ENCODE results near the gene STOML2.

The STOML2 gene

DNA sequence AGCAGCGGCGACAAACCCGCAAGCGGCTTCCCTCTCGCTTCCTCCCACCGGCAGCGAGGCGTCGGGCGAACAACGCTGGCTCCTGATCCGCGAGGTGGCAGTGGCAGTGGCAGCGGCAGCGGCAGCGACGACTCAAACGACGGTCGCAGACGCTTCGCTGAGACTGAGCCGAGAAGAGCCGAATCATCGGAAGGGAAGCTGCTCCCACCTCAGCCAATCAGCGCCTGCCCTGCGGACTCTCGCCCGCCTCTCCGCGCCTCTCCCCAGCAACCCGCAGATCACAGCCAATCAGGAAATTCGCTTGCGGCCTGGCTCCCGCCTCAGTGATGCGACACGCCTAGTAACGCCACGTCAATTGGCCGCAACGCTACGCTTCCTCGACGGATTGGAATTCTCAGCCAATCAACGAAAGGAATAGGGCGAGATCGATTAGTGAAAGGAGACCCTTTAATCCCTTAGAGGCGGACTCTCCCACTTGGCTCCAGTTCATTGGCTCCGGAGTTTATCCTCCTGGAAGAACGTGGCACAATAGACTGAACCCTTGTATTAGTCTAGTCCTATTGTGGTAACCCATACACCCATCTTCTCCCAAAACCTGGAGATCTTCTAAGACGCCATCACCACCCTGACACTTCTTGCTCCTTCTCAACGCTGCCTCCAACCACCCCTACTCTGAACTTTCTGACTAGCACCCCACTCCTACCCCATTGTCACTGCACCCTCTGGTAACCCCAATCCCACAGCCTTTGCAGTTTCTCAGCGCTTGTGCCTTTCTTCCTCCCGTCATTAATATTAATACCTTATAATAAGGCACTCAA lies 30.3 kb downstream of the STOML2 start, which contains the start of gene VCP:
Gene VCP (minus strand): TSS at position 165 of the 818 bp plus-strand sequence. CDS start 272 bp downstream, outside the sequence.
- peak; percentile 96 for DNase-seq (ENCODE audit: low read depth)

- peak; percentile 59 for DNase-seq (ENCODE audit: low read depth)
Measured at GRCh38 chr9:35071814-35072460, 31.0 kb downstream of the STOML2 start.

DNA sequence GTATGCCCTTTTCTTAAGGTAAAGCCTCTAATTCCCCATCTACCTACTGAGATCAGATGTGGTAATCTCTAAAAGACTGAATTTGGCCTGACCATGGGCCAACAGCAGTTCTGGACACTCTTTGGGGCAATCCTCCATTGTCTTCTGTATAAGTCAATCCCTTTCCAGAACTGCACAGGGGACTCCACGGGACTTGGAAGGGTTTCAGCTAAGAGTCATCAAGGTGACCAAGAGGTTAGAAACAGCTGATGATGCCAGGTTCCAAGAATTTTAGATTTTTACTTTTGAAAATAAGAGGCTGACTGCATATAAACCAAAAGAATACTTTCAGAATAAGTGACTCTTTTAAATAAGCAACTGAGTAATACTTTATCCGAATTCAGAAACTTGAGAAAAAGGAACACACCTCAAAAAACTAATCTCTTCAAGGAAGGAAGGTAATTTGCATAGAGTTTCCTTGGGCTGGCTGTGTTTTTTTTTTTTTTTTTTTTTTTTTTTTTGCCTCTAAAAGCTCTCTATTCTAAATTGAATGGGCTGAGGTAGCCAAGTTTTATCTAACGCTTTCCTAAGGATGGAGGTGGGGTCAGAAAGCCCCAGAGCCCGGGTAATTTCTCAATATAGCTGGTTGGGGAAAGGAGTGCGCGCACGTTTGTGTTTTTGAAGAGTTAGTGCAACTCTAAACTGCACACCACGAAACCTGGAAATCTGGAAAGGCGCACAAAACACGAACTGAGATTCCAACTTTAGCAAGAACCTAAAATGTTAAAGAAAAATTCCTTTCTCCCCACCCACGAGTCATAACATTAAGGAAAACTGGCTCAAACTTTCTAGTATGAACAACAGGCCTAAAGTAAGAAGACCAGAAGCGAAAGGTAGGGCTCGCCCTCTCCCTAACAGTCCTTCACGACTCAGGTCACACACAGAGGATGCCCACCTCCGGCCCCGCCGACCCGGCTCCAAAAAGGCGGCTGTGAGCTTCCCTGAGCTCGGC lies 31.8 kb downstream of the STOML2 start:
- DNase-seq (ENCODE audit: low read depth), result no peak

DNA sequence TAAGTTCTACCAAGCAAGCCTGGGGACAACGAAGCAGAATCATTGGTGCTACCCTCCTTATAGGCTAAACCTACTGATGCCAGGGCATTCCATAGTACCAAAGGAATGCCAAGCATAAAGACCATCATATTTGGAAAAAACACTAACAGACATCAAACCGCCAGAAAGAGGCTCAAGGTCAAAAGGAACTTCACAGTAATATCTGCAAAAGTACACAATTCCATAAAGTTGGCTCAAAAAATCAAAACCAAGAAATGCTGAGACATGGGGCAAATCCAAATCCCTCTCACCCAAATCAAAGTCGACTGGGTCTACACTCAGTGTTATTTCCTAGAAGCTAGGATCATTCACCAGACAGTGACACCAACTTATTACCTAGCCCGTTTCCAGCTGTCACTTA lies 33.9 kb downstream of the STOML2 start:
- DNase-seq (ENCODE audit: low read depth), result no peak

DNA sequence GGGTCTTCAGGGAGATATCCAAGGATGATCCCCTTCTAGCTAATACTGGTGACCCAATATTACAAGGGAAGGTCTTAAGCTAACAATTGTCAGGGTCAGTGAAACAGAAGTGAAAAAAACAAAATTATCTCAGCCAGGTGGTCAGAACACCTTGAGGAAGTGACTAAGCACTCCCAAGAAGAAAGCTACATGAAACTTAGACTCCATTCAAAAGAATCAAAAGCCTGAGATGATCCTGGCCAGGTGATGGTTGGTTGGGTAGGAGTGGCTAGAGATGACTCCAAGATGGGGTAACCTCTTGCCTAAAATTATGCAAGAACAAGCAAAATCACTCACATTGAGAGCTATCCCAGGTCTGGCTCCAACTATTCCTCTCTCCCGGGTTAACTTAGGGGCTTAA lies 35.9 kb downstream of the STOML2 start:
- no peak for DNase-seq (ENCODE audit: low read depth)

DNA sequence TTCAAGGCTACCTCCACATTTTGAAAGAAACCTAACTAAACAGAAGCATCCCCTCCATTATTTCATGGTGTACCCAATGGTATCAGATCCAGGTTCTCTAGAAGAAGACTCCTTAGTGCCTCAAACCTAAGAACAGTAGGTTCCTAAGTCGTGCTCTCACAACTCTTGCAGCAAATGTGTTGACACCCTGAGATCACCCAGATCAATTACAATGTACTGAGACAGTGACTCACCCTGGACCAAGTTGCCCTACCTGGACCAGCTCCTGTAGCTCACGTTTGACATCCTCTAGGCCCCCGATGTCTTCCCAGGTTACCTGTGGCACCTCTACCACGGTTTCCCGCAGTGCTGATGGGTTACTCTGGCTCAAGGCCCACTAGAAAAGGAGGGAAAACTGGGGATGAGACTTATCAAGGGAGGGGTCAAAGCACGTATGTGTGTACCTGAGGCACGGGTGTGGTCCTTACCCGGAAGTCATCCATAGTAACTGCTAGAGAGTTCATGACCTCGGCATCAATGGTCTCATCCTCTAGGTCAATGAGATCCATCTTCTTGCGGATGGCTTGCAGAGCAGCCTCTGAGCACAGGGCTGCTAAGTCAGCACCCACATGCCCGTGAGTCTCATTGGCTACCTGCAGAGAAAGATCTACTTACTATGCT lies 42.3 kb downstream of the STOML2 start:
- no peak for DNase-seq (ENCODE audit: low read depth)

GRCh38 chr9:35059438-35059837 lies 43.5 kb downstream of the STOML2 start:
- DNase-seq (ENCODE audit: low read depth), result no peak

DNA sequence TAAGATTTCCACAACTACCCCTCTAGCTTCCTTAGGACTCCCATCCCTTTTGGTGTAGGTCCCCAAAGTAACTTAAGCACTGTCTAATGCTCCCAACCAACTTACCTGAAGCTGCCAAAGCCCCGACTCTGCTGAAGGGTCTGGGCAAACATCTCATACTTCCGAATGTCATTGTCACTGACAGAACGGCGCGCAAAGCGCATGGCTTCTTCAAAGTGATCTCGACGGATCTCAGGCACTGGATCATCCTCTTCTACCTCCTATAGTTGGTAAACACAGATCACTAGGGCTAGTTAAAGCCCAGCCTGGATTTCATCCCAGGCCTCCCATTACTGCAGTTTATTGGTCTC lies 45.7 kb downstream of the STOML2 start:
- no peak for DNase-seq (ENCODE audit: low read depth)

GRCh38 chr9:35056571-35057270 lies 46.2 kb downstream of the STOML2 start:
- DNase-seq (ENCODE audit: low read depth), result no peak

DNA sequence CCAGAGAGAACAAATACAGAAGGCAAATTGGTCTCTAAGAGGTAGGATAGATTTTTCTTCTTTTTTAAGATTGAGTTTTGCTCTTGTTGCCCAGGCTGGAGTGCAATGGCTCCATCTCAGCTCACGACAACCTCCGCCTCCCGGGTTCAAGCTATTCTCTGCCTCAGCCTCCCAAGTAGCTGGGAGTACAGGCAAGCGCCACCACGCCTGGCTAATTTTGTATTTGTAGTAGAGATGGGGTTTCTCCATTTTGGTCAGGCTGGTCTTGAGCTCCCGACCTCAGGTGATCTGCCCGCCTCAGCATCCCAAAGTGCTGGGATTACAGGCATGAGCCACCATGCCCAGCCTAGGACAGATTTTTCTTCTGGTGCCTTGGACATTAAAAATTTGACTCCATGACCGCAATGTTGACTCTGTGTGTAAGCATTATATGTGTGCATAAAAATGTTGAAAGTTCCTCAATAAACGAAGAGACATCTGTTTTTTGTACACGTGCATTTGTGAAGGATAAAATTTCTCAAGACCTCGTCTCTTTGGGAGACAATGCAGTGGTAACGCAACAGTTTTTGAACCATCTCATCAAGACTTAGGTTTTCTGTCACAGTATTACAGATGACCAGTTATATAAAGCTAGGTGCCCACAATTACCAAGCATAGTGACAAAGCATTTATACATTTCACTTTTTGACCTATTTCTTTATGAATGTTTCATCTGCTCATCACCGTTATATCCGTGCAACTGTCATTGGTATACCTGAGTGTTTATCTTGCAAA lies 47.9 kb downstream of the STOML2 start:
- no peak for DNase-seq (ENCODE audit: low read depth)

GRCh38 chr9:35054185-35054835 lies 48.6 kb downstream of the STOML2 start:
- DNase-seq (ENCODE audit: low read depth), result no peak

DNA sequence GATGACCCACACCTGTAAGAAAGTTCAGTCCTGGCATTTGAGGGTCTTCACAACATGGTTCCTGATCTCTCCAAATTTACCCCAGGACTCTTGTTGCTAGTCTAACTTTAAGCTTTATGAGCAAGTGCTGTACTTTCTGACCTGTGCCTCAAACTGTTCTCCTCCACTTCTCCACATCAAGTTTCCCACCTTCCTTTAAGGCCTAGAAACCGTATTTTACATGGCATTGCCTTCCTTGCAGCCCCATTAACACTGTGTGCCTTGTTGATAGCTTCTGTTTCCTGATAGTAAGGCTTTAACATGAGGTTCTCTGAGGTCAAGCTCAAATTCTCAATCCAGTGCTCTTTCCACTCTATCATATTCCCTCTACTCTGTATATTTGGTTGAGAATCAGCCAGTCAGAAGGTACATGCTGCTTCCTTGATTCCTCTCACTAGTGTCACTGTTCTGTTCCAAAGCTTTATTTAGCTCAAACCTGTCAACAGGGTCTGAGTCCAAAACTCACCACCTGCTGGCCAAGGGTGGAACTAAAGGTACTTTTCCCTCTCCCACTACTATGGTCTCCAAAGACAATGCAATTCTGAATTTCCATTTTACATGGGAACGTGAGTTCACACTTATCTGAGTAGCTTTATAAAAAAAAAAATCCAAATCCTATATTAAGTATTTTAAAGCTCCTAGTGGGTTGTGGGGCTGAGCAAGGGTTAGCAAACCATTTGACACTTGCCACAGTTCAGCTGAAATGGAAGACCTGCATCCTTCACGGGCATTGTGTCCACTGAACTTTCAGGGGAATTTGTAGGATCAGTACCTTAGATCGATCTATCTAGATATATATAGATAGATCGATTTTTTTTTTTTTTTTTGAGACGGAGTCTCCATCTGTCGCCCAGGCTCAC lies 51.6 kb downstream of the STOML2 start:
- DNase-seq (ENCODE audit: low read depth), result peak; percentile 41
